B cell (primary cell): ENCODE results near the gene SPOCK1. TPM values are rescaled to one million over a fixed set of nuclear protein-coding genes. Genes with fewer than 3 reads are reported as not detected.

ENCODE experiments used
- ATAC-seq: fragments of 200-7000 bp; cut with Tn5 transposase; one replicate; pipeline ENCODE4 v1.10.0; 2021; ENCODE audit warnings: low read depth, mild to moderate bottlenecking, moderate number of reproducible peaks, moderate library complexity
- CTCF ChIA-PET: fragments of 350-600 bp; sonication (Branson Sonifier 250); formaldehyde crosslinking; loops from one replicate; lab custom pipeline; 2021; ENCODE audit warnings: antibody characterized with exemption, inconsistent platforms; lab: Charles Lee
- POLR2A ChIA-PET: fragments of 350-600 bp; sonication (Branson Sonifier 250); formaldehyde crosslinking; loops from one replicate; lab custom pipeline; 2021; ENCODE audit warnings: antibody characterized with exemption; lab: Charles Lee
- DNase-seq: peaks from one replicate; pipeline ENCODE4 v3.0.0; 2013
- H2AFZ ChIP-seq: 2 replicates; pipeline ENCODE4 v1.6.1; 2012; ENCODE audit warnings: mild to moderate bottlenecking, low read depth, low read length; ENCODE audit not compliant: insufficient read depth, poor library complexity, severe bottlenecking
- H3K27ac ChIP-seq, 2 donors: 1 replicate in 1 of 2; 2 replicates in 1 of 2; pipeline ENCODE4 v1.5.1; 2012 to 2013; ENCODE audit warnings: low read length in 2 of 2, mild to moderate bottlenecking in 2 of 2, moderate library complexity in 1 of 2
- H3K27me3 ChIP-seq, 4 experiments: fragments of 200-600 bp in 1 of 4; sonication (generic) in 1 of 4; replicated peaks in 1 of 4; 1 replicate in 2 of 4; 2 replicates in 2 of 4; pipeline versions ENCODE4 v1.6.1 to v1.7.0; 2013 to 2016; ENCODE audit warnings: low read length in 3 of 4, mild to moderate bottlenecking in 2 of 4, mixed read lengths in 1 of 4, moderate library complexity in 1 of 4; ENCODE audit not compliant: insufficient read depth in 4 of 4, control insufficient read depth in 3 of 4; ENCODE audit errors: control extremely low read depth in 1 of 4
- H3K36me3 ChIP-seq, 2 experiments: replicated peaks in 1 of 2; 1 replicate in 1 of 2; 2 replicates in 1 of 2; pipeline versions ENCODE4 v1.6.1 to v1.7.1; 2013; ENCODE audit warnings: low read length in 1 of 2; ENCODE audit not compliant: insufficient read depth in 2 of 2, control insufficient read depth in 1 of 2; ENCODE audit errors: control extremely low read depth in 1 of 2, extremely low read depth in 1 of 2
- H3K4me1 ChIP-seq, 2 donors: fragments of 200-600 bp in 1 of 2; sonication (generic) in 1 of 2; 1 replicate in 1 of 2; 2 replicates in 1 of 2; pipeline versions ENCODE4 v1.5.1 to v1.6.1; 2013 to 2017; ENCODE audit warnings: low read length in 2 of 2; ENCODE audit not compliant: control insufficient read depth in 2 of 2, insufficient read depth in 2 of 2
- H3K4me2 ChIP-seq: replicated peaks from 2 replicates; pipeline ENCODE3; 2012; ENCODE audit warnings: mild to moderate bottlenecking, low read depth, low read length; ENCODE audit not compliant: poor library complexity, severe bottlenecking
- H3K4me3 ChIP-seq, 5 experiments: fragments of 200-600 bp in 1 of 5; sonication (generic) in 1 of 5; 1 replicate in 3 of 5; 2 replicates in 2 of 5; pipeline versions ENCODE4 v1.5.1 to v1.7.0; 2011 to 2016; ENCODE audit warnings: low read length in 4 of 5, mild to moderate bottlenecking in 4 of 5, low read depth in 2 of 5, control low read depth in 1 of 5, moderate library complexity in 1 of 5; ENCODE audit not compliant: insufficient read depth in 1 of 5; ENCODE audit errors: control extremely low read depth in 1 of 5, extremely low read depth in 1 of 5
- H3K79me2 ChIP-seq: fragments of 200-600 bp; sonication (generic); one replicate; pipeline ENCODE4 v1.6.0; 2016; ENCODE audit warnings: low read length; ENCODE audit not compliant: control insufficient read depth, insufficient read depth
- H3K9ac ChIP-seq: fragments of 200-600 bp; sonication (generic); 2 replicates; pipeline ENCODE4 v1.6.1; 2017; ENCODE audit warnings: mild to moderate bottlenecking, low read length, moderate library complexity
- H3K9me3 ChIP-seq, 3 donors: one replicate each; pipeline versions ENCODE4 v1.6.1 to v1.7.1; 2013; ENCODE audit warnings: low read length in 2 of 3; ENCODE audit not compliant: control insufficient read depth in 2 of 3, insufficient read depth in 1 of 3; ENCODE audit errors: control extremely low read depth in 1 of 3
- H4K20me1 ChIP-seq: 2 replicates; pipeline ENCODE4 v1.6.0; 2012; ENCODE audit warnings: mild to moderate bottlenecking, low read length; ENCODE audit not compliant: insufficient read depth, control insufficient read depth, poor library complexity, severe bottlenecking
- H3K27ac Mint-ChIP-seq: one replicate; pipeline ENCODE4 v1.8.0; 2021; ENCODE audit warnings: mixed read lengths
- H3K27me3 Mint-ChIP-seq: one replicate; pipeline ENCODE4 v1.8.0; 2021; ENCODE audit warnings: mixed read lengths
- H3K4me1 Mint-ChIP-seq: one replicate; pipeline ENCODE4 v1.8.0; 2021; ENCODE audit warnings: mixed read lengths
- H3K4me3 Mint-ChIP-seq: one replicate; pipeline ENCODE4 v1.8.0; 2021; ENCODE audit warnings: mixed read lengths
- H3K9me3 Mint-ChIP-seq: one replicate; pipeline ENCODE4 v1.8.0; 2022; ENCODE audit warnings: mixed read lengths; ENCODE audit not compliant: insufficient read depth
- EZH2 ChIP-seq: IDR thresholded peaks from 2 replicates; pipeline ENCODE4 v1.6.1; 2012; ENCODE audit warnings: borderline replicate concordance, low read depth, mild to moderate bottlenecking, moderate library complexity, low read length; ENCODE audit not compliant: insufficient read depth, poor library complexity, severe bottlenecking
- WGBS: methylation state at CpG from one replicate; pipeline ENCODE4 v1.1.5; 2013; ENCODE audit warnings: missing lambda C conversion rate; ENCODE audit not compliant: insufficient coverage; 5-methylcytosine and 5-hydroxymethylcytosine counted together
- intact Hi-C: fragments of 100-400 bp; cut with micrococcal nuclease; formaldehyde crosslinking; loops from one replicate; pipeline ENCODE4 v1.10.0; 2022
- polyA plus RNA-seq: library from polyadenylated mRNA; depleted of rRNA; stranded (reverse); fragments of >200 nt; gene quantifications from 2 replicates; pipeline ENCODE4 v1.2.3, GENCODE V29; 2012
- total RNA-seq, 2 donors: library from RNA; stranded (reverse); fragments of 120-200 nt in 1 of 2; gene quantifications; 1 replicate in 1 of 2; 2 replicates in 1 of 2; pipeline versions ENCODE4 v1.2.3 to v1.2.4, GENCODE V29; 2013 to 2022
- TF ChIP-seq, protein P1 (sequence below): fragments of 200-600 bp; IDR thresholded peaks from one replicate; pipeline ENCODE4 v1.8.0; 2022; ENCODE audit warnings: antibody characterized with exemption, mild to moderate bottlenecking

Gene SPOCK1
- total and polyA plus RNA-seq, 2 donors (not counting 1 experiment from before 2014, with no cell fraction given), result not detected

DNA sequence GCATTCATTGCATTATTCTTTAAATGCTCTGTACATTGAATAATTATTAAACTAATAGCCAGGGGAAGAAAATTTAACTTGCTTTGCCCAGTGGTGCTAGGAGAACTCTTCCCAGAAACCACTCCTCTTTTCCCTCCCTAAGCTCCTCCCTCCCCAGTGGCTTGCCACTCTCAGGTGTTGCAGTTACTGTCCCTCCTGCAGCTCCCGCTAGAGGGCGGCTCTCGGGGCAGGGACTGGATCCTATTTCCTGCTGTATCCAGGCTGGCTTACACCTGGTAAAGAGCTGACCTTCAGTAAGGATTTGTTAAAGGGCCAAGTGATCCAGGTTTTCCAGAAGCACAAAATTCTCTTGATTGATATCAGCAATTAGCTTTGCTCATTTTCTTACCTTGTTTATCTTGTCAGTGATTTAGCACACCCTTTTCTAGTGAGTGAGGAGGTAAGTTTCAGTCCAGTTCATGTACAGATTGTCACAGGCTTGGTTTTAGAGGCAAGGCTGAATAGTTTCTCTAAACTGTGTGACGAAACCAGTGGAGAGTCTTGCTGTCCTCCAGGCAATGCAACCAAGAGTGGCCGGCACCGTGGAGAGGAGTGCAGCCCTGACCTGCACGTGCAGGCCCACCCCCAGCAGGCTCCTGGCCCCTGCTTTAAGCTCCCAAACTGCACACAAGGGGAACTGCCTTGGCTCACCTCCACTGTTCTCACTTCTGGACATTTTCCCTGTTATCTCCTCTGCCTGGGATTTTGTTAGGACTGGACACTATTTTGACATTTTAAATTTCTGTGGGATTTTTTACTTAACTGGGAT is 423.8 kb downstream of the SPOCK1 start:
- Histone ChIP-seq H3K4me3 (no peak overlapping the region), H3K9me3 (peaks cover 0 to 5% (median 0%) of the 10 kb centered on the region in 3 donors), H3K79me2 (no peaks in the 10 kb centered on the region), H3K27ac (no peak overlapping the region), H2AFZ (no peak overlapping the region), H3K9ac (no peak overlapping the region), H3K36me3 (no peaks in the 10 kb centered on the region), H3K4me2 (no peak overlapping the region), H4K20me1 (no peaks in the 10 kb centered on the region), H3K4me1 (no peaks in the 10 kb centered on the region), H3K27me3 (no peaks in the 10 kb centered on the region)
- DNase-seq (no peak), ATAC-seq (no peak)
- Mint-ChIP-seq H3K27ac (no peak overlapping the region), H3K4me3 (no peak overlapping the region), H3K27me3 (peaks cover 6% of the 10 kb centered on the region), H3K4me1 (peaks cover 16% of the 10 kb centered on the region), H3K9me3 (no peaks in the 10 kb centered on the region)
- WGBS, result 60% methylated on average over 7 of the region's 7 CpGs
- ChIA-PET CTCF (interaction anchor here (1.1 kb wide), 1 partner anchor 8 kb away, joined by 4 read pairs; no protein-coding TSS in a partner anchor), POLR2A (no interaction called here)
- TF ChIP-seq, protein P1, sequence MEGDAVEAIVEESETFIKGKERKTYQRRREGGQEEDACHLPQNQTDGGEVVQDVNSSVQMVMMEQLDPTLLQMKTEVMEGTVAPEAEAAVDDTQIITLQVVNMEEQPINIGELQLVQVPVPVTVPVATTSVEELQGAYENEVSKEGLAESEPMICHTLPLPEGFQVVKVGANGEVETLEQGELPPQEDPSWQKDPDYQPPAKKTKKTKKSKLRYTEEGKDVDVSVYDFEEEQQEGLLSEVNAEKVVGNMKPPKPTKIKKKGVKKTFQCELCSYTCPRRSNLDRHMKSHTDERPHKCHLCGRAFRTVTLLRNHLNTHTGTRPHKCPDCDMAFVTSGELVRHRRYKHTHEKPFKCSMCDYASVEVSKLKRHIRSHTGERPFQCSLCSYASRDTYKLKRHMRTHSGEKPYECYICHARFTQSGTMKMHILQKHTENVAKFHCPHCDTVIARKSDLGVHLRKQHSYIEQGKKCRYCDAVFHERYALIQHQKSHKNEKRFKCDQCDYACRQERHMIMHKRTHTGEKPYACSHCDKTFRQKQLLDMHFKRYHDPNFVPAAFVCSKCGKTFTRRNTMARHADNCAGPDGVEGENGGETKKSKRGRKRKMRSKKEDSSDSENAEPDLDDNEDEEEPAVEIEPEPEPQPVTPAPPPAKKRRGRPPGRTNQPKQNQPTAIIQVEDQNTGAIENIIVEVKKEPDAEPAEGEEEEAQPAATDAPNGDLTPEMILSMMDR, result no peak
- intact Hi-C loops, result no loop called here

DNA sequence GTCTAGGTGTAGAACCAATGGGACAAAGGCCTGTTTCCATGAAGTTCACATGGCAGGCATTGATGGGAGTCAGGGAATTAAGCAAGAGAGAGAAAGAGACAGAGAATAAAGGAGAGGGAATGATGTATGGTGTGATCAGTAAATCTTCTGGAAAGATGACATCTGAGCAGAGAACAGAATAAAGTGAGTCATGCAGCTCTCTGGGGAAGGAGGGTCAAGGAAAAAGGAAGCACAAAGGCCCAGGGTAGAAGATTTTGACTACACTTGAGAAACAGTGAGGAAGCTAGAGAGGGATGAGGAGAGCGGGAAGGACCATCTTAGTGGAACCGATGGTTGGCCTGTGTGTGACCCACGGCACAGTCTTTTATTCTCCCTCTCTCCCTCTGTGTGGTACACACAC is 425.9 kb downstream of the SPOCK1 start:
- no peak overlapping the region for H3K27ac ChIP-seq
- no peaks in the 10 kb centered on the region for H3K4me1 ChIP-seq
- POLR2A ChIA-PET, result no interaction called here
- Mint-ChIP-seq H3K27ac (no peak overlapping the region), H3K9me3 (no peaks in the 10 kb centered on the region), H3K4me1 (peaks cover 16% of the 10 kb centered on the region), H3K27me3 (no peaks in the 10 kb centered on the region), H3K4me3 (no peak overlapping the region)
- intact Hi-C loops, result no loop called here
- no peaks in the 10 kb centered on the region for H4K20me1 ChIP-seq
- H3K79me2 ChIP-seq, result no peaks in the 10 kb centered on the region
- H3K4me2 ChIP-seq, result no peak overlapping the region
- H3K27me3 ChIP-seq, result no peaks in the 10 kb centered on the region
- CTCF ChIA-PET, result no interaction called here
- TF ChIP-seq, protein P1, result no peak
- TF ChIP-seq EZH2, result no peak
- ATAC-seq, result no peak
- peaks cover 0 to 5% (median 0%) of the 10 kb centered on the region in 3 donors for H3K9me3 ChIP-seq
- no peaks in the 10 kb centered on the region for H3K36me3 ChIP-seq
- no CpG with 5 or more reads among the region's 3 CpGs for WGBS
- no peak overlapping the region for H3K9ac ChIP-seq
- no peak overlapping the region for H2AFZ ChIP-seq
- DNase-seq, result no peak
- H3K4me3 ChIP-seq, result no peak overlapping the region
